ENCODE results near the gene YWHAQ. TPM values are rescaled to one million over a fixed set of nuclear protein-coding genes. Genes with fewer than 3 reads are reported as not detected.
"Not testable (repeated sequence)": the region's sequence is repeated elsewhere in the genome, so short reads cannot be mapped to it uniquely, and the experiment has no call there.

YWHAQ gene
- total RNA-seq, 2 experiments from 2014 or later = 370 to 508 TPM

- DNase-seq; H3K27ac Mint-ChIP-seq; H3K4me3 Mint-ChIP-seq; H3K9me3 Mint-ChIP-seq (ENCODE audit: low read depth); H3K27me3 Mint-ChIP-seq; ATAC-seq; POLR2A ChIA-PET; H3K36me3 Mint-ChIP-seq (ENCODE audit: low read depth): not testable (repeated sequence)
- intact Hi-C loops (cut with DNase I, micrococcal nuclease) = loop anchor here (5.0 to 10.0 kb wide), 4 partner anchors 201 to 494 kb away; partner anchors contain the start of genes KLF11 (in 2 of the 2) and ASAP2 (in 1 of the 2)
- CTCF ChIA-PET = interaction anchor here (0.7 kb wide), 1 partner anchor 77 kb away, joined by 3 read pairs; no protein-coding TSS in a partner anchor
- peaks cover 74% of the 10 kb centered on the region for H3K4me1 Mint-ChIP-seq
These were observed 79.9 kb downstream of the YWHAQ start for GRCh38 chr2:9550859-9551391.

GRCh38 chr2:9549420-9549819 is 81.4 kb downstream of the YWHAQ start:
- POLR2A ChIA-PET = interaction anchor here (1.0 kb wide), 1 partner anchor 10 kb away, joined by 4 read pairs; no protein-coding TSS in a partner anchor
- no peak for DNase-seq

GRCh38 chr2:9548506-9548905 is 82.3 kb downstream of the YWHAQ start:
- CTCF ChIA-PET = interaction anchor here (0.6 to 0.9 kb wide), 5 partner anchors 16 to 221 kb away, joined by 3 to 4 read pairs (median 3); no protein-coding TSS in a partner anchor

More at GRCh38 chr2:9549420-9549819, 81.4 kb downstream of the YWHAQ start:
- Mint-ChIP-seq H3K4me3 (no peak overlapping the region), H3K27me3 (no peaks in the 10 kb centered on the region), H3K4me1 (peaks cover 81% of the 10 kb centered on the region), H3K9me3 (ENCODE audit: low read depth) (no peaks in the 10 kb centered on the region), H3K36me3 (ENCODE audit: low read depth) (peaks cover 8% of the 10 kb centered on the region), H3K27ac (peak overlapping the region; percentile 20)
- CTCF ChIA-PET = interaction anchor here (0.6 to 0.9 kb wide), 2 partner anchors 122 to 154 kb away, joined by 3 to 4 read pairs; no protein-coding TSS in a partner anchor
- ATAC-seq = no peak
- intact Hi-C loops (cut with DNase I, micrococcal nuclease) = no loop called here

GRCh38 chr2:9547262-9547991 is 83.4 kb downstream of the YWHAQ start:
- CTCF ChIA-PET = interaction anchor here (0.7 kb wide), 1 partner anchor 27 kb away, joined by 3 read pairs; no protein-coding TSS in a partner anchor
- Mint-ChIP-seq H3K27ac (peak overlapping the region; percentile 8), H3K36me3 (ENCODE audit: low read depth) (peaks cover 14% of the 10 kb centered on the region), H3K9me3 (ENCODE audit: low read depth) (no peaks in the 10 kb centered on the region), H3K27me3 (no peaks in the 10 kb centered on the region), H3K4me3 (no peak overlapping the region), H3K4me1 (peaks cover 77% of the 10 kb centered on the region)
- no peak for DNase-seq
- ATAC-seq = no peak
- POLR2A ChIA-PET = no interaction called here
- intact Hi-C loops (cut with DNase I, micrococcal nuclease) = no loop called here

More at GRCh38 chr2:9548506-9548905, 82.3 kb downstream of the YWHAQ start:
- peak overlapping the region; percentile 49 for H3K4me3 Mint-ChIP-seq
- H3K27ac Mint-ChIP-seq = peak overlapping the region; percentile 69
- POLR2A ChIA-PET = no interaction called here
- intact Hi-C loops (cut with DNase I, micrococcal nuclease) = loop anchor here in 1 of 2 experiments (1.0 kb wide), 1 partner anchor 46 kb away; no protein-coding TSS in a partner anchor
- no peaks in the 10 kb centered on the region for H3K27me3 Mint-ChIP-seq
- peaks cover 9% of the 10 kb centered on the region for H3K36me3 Mint-ChIP-seq (ENCODE audit: low read depth)
- ATAC-seq (peak; percentile 71), DNase-seq (no peak)
- H3K4me1 Mint-ChIP-seq = peaks cover 81% of the 10 kb centered on the region
- no peaks in the 10 kb centered on the region for H3K9me3 Mint-ChIP-seq (ENCODE audit: low read depth)

GRCh38 chr2:9545502-9545901 is 85.3 kb downstream of the YWHAQ start:
- DNase-seq (no peak), ATAC-seq (no peak)
- CTCF ChIA-PET = interaction anchor here (1.3 kb wide), 1 partner anchor 10 kb away, joined by 5 read pairs; the partner anchor contains the start of gene ADAM17
- Mint-ChIP-seq H3K36me3 (ENCODE audit: low read depth) (peaks cover 14% of the 10 kb centered on the region), H3K4me3 (no peak overlapping the region), H3K4me1 (peaks cover 62% of the 10 kb centered on the region), H3K9me3 (ENCODE audit: low read depth) (no peaks in the 10 kb centered on the region), H3K27me3 (no peaks in the 10 kb centered on the region), H3K27ac (no peak overlapping the region)
- POLR2A ChIA-PET = no interaction called here
- intact Hi-C loops (cut with DNase I, micrococcal nuclease) = no loop called here

GRCh38 chr2:9543557-9543956 is 87.2 kb downstream of the YWHAQ start:
- H3K9me3 Mint-ChIP-seq (ENCODE audit: low read depth) = no peaks in the 10 kb centered on the region
- no peak overlapping the region for H3K4me3 Mint-ChIP-seq
- intact Hi-C loops (cut with DNase I, micrococcal nuclease) = no loop called here
- ChIA-PET CTCF (interaction anchor here (0.7 kb wide), 1 partner anchor 25 kb away, joined by 3 read pairs; no protein-coding TSS in a partner anchor), POLR2A (no interaction called here)
- peaks cover 16% of the 10 kb centered on the region for H3K36me3 Mint-ChIP-seq (ENCODE audit: low read depth)
- peak overlapping the region; percentile 23 for H3K27ac Mint-ChIP-seq
- ATAC-seq (no peak), DNase-seq (no peak)
- H3K27me3 Mint-ChIP-seq = no peaks in the 10 kb centered on the region
- peaks cover 58% of the 10 kb centered on the region for H3K4me1 Mint-ChIP-seq

GRCh38 chr2:9539531-9539930 is 91.3 kb downstream of the YWHAQ start:
- no peaks in the 10 kb centered on the region for H3K9me3 Mint-ChIP-seq (ENCODE audit: low read depth)
- no peak overlapping the region for H3K27ac Mint-ChIP-seq
- H3K4me1 Mint-ChIP-seq = peaks cover 40% of the 10 kb centered on the region
- ChIA-PET CTCF (interaction anchor here (1.4 kb wide), 1 partner anchor 16 kb away, joined by 7 read pairs; the partner anchor contains the start of gene ADAM17), POLR2A (interaction anchor here (1.0 to 1.2 kb wide), 2 partner anchors 11 to 116 kb away, joined by 4 to 5 read pairs; no protein-coding TSS in a partner anchor)
- intact Hi-C loops (cut with DNase I, micrococcal nuclease) = no loop called here
- H3K27me3 Mint-ChIP-seq = no peaks in the 10 kb centered on the region
- H3K4me3 Mint-ChIP-seq = no peak overlapping the region
- H3K36me3 Mint-ChIP-seq (ENCODE audit: low read depth) = peaks cover 14% of the 10 kb centered on the region
- DNase-seq (no peak), ATAC-seq (no peak)

- no peak for ATAC-seq
- H3K4me3 Mint-ChIP-seq = no peak overlapping the region
- intact Hi-C loops (cut with DNase I, micrococcal nuclease) = no loop called here
- H3K9me3 Mint-ChIP-seq (ENCODE audit: low read depth) = no peaks in the 10 kb centered on the region
- H3K36me3 Mint-ChIP-seq (ENCODE audit: low read depth) = peaks cover 16% of the 10 kb centered on the region
- ChIA-PET POLR2A (no interaction called here), CTCF (interaction anchor here (0.9 to 1.4 kb wide), 2 partner anchors 17 to 52 kb away, joined by 3 to 7 read pairs; partner anchors contain the start of gene ADAM17)
- H3K27ac Mint-ChIP-seq = no peak overlapping the region
- peaks cover 25% of the 10 kb centered on the region for H3K4me1 Mint-ChIP-seq
- no peaks in the 10 kb centered on the region for H3K27me3 Mint-ChIP-seq
- DNase-seq = no peak
These were observed 92.7 kb downstream of the YWHAQ start for GRCh38 chr2:9538000-9538507.

- no peak overlapping the region for H3K27ac Mint-ChIP-seq
- no peak for DNase-seq
- no peak overlapping the region for H3K4me3 Mint-ChIP-seq
- ATAC-seq = no peak
- H3K27me3 Mint-ChIP-seq = no peaks in the 10 kb centered on the region
- H3K36me3 Mint-ChIP-seq (ENCODE audit: low read depth) = peaks cover 15% of the 10 kb centered on the region
- H3K9me3 Mint-ChIP-seq (ENCODE audit: low read depth) = no peaks in the 10 kb centered on the region
- CTCF ChIA-PET = interaction anchor here (1.0 to 1.2 kb wide), 2 partner anchors 18 to 448 kb away, joined by 4 to 5 read pairs; no protein-coding TSS in a partner anchor
- POLR2A ChIA-PET = interaction anchor here (0.7 kb wide), 1 partner anchor 923 kb away, joined by 3 read pairs; no protein-coding TSS in a partner anchor
- H3K4me1 Mint-ChIP-seq = peaks cover 24% of the 10 kb centered on the region
- intact Hi-C loops (cut with DNase I, micrococcal nuclease) = no loop called here
These were observed 94.3 kb downstream of the YWHAQ start for GRCh38 chr2:9536504-9536903.

GRCh38 chr2:9535177-9535576 is 95.6 kb downstream of the YWHAQ start:
- Mint-ChIP-seq H3K36me3 (ENCODE audit: low read depth) (peaks cover 19% of the 10 kb centered on the region), H3K4me1 (peaks cover 23% of the 10 kb centered on the region), H3K9me3 (ENCODE audit: low read depth) (no peaks in the 10 kb centered on the region), H3K4me3 (no peak overlapping the region), H3K27me3 (no peaks in the 10 kb centered on the region), H3K27ac (no peak overlapping the region)
- no peak for DNase-seq
- ChIA-PET CTCF (interaction anchor here (0.7 kb wide), 1 partner anchor 83 kb away, joined by 3 read pairs; no protein-coding TSS in a partner anchor), POLR2A (no interaction called here)
- intact Hi-C loops (cut with DNase I, micrococcal nuclease) = no loop called here
- no peak for ATAC-seq

All from activated CD4-positive, alpha-beta T cell treated with anti-CD3 and anti-CD28 coated beads for 36 hours (primary cell).